Measurements from ENCODE around the gene ME3. TPM values are rescaled to one million over a fixed set of nuclear protein-coding genes. Genes with fewer than 3 reads are reported as not detected.

Gene ME3
- total and polyA plus RNA-seq, 2 experiments from 2014 or later, result 3.5 to 17.2 TPM

DNA sequence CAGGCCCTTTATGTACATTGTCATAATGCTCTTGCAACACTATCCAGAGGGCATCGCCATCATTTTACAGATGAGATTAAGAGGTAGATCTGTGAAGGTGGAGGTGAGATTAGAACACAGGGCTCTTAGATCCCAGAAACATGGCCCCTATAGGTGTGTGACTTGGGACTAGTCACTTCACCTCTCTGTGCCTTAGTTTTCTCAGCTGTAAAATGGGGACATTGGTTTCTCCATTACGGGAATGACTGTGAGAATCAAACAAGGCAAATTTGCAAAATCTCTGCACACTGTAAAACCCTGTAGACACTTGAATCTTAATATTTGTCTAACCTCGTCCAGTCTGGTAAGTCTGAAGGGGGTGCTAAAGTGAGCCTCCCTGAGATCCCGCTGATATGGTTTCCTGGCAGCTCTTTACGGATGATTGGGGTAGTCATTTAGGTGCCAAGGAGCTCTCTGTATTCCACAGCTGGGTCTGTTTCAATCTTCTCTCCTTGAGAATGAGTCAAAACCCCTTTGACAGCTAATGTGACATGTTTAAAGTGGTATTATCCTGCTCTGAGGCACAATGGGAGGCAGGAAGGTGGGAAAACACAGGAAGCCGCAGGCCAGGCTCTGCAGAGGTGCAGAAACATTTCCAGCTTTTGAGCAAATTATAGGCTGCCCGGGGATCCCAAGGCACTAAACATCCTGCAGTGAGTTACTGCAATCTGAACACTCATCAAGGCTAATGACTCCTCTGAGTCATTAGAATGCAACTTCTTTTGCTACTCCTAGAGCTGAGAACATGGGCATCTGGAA is 156.9 kb downstream of the ME3 start:
- DNase-seq (ENCODE audit: low read depth in 1 of 2, low spot score in 1 of 2), result peak in 1 of 2 donors; percentile 67
- H3K4me3 ChIP-seq, result no peak overlapping the region

DNA sequence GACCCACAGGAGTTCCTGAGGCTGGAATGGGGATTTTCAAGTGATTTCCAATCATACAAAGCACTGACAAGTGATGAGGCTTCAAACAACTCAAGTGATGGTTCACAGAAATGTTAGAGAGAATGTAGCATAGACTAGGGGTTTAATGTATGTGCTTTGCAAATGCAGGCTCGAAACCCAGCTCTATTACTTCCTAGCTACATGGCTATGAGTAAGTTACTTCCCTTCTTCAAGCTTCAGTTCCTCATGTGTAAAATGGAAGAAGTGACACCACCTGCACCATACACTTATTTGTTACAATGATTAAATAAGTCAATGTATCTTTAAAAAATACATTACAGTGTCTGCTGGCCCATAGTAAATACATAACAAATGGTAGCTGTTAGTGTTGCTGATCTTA is 158.0 kb downstream of the ME3 start:
- Histone ChIP-seq H3K9me3 (ENCODE audit: low read depth) (no peaks in the 10 kb centered on the region), H3K27me3 (no peaks in the 10 kb centered on the region), H3K27ac (peak overlapping the region; percentile 74), H3K4me1 (ENCODE audit: low read depth) (peaks cover 51% of the 10 kb centered on the region), H3K36me3 (no peaks in the 10 kb centered on the region), H3K4me3 (no peak overlapping the region)
- DNase-seq (ENCODE audit: low read depth in 1 of 2, low spot score in 1 of 2), result no peak
- TF ChIP-seq, protein P1, sequence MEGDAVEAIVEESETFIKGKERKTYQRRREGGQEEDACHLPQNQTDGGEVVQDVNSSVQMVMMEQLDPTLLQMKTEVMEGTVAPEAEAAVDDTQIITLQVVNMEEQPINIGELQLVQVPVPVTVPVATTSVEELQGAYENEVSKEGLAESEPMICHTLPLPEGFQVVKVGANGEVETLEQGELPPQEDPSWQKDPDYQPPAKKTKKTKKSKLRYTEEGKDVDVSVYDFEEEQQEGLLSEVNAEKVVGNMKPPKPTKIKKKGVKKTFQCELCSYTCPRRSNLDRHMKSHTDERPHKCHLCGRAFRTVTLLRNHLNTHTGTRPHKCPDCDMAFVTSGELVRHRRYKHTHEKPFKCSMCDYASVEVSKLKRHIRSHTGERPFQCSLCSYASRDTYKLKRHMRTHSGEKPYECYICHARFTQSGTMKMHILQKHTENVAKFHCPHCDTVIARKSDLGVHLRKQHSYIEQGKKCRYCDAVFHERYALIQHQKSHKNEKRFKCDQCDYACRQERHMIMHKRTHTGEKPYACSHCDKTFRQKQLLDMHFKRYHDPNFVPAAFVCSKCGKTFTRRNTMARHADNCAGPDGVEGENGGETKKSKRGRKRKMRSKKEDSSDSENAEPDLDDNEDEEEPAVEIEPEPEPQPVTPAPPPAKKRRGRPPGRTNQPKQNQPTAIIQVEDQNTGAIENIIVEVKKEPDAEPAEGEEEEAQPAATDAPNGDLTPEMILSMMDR (IDR thresholded peaks at IDR 0.05; ENCODE audit: low read depth, low read length), result no peak

More for the DNA sequence above, 156.9 kb downstream of the ME3 start:
- Histone ChIP-seq H3K27me3 (no peaks in the 10 kb centered on the region), H3K36me3 (no peaks in the 10 kb centered on the region), H3K4me1 (ENCODE audit: low read depth) (peaks cover 62% of the 10 kb centered on the region), H3K27ac (peak overlapping the region; percentile 27), H3K9me3 (ENCODE audit: low read depth) (no peaks in the 10 kb centered on the region)
- TF ChIP-seq, protein P1 (IDR thresholded peaks at IDR 0.05; ENCODE audit: low read depth, low read length), result no peak

DNA sequence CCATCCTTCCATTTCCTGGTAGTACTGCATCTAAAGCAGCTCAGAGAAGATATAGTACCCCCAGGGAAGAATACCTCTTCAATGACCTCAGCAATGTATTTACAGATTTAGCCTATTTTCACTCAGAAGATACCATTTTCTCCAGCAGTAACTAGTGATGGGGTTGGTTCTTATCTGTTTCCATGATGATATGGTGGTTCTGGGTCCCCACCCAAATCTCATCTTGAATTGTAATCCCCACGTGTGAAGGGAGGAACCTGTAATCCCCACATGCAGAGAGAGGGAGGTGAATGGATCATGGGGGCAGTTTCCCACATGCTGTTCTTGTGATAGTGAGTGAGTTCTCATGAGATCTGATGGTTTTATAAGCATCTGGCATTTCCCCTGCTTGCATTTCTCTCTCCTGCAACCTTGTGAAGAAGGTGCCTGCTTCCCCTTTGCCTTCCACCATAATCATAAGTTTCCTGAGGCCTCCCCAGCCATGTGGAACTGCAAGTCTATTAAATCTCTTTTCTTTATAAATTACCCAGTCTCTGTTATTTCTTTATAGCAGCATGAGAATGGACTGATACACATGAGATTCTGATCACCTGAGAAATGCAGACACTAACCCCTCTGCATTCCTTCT is 158.6 kb downstream of the ME3 start:
- no peaks in the 10 kb centered on the region for H3K9me3 ChIP-seq (ENCODE audit: low read depth)
- H3K4me1 ChIP-seq (ENCODE audit: low read depth), result peaks cover 45% of the 10 kb centered on the region
- no peak overlapping the region for H3K4me3 ChIP-seq
- H3K36me3 ChIP-seq, result no peaks in the 10 kb centered on the region
- peak overlapping the region; percentile 74 for H3K27ac ChIP-seq
- no peak for DNase-seq (ENCODE audit: low read depth in 1 of 2, low spot score in 1 of 2)
- TF ChIP-seq, protein P1 (IDR thresholded peaks at IDR 0.05; ENCODE audit: low read depth, low read length), result no peak
- H3K27me3 ChIP-seq, result no peaks in the 10 kb centered on the region

DNA sequence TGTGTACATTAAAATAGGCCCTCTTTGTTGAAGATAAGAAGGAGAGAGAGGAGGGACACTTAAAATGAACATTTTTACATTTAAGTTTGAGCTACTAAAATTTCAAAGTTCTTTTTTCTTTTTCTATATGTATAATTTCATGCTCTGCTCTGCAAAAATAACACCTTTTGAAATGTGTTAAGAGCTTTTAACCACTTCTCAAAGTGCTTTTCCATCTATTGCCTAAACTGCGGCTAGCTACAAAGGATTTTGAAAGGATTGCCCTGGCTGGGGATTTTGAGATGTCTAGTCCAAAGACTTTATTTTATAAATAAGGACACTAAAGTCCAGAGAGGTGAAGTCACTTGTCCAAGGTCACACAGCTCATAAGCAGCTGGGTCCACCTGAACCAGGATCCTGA is 159.3 kb downstream of the ME3 start:
- Histone ChIP-seq H3K36me3 (no peaks in the 10 kb centered on the region), H3K4me3 (no peak overlapping the region), H3K4me1 (ENCODE audit: low read depth) (peaks cover 38% of the 10 kb centered on the region), H3K27ac (no peak overlapping the region), H3K9me3 (ENCODE audit: low read depth) (no peaks in the 10 kb centered on the region), H3K27me3 (no peaks in the 10 kb centered on the region)
- no peak for DNase-seq (ENCODE audit: low read depth in 1 of 2, low spot score in 1 of 2)
- TF ChIP-seq, protein P1 (IDR thresholded peaks at IDR 0.05; ENCODE audit: low read depth, low read length), result no peak

DNA sequence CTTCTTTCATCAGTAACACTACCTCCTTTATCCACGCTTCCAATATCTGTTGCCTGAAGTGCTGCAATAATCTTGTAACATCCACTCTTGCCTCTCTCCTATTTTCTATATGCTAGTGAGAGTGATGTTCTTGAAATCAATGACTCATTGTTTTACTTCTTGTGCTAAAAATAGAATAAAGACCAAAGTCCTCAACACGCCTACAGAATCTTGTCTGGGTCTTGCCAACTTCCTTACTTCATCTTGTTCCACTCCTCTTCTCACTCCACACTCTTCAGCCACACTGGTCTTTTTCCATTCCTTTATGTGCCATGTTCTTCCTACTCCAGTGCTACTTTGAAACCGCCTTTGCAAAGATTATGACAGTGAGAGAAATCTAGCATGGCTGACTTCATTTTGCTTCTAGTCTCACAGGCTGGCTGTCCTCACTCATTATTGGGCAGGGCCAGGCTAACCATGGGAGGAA is 161.3 kb downstream of the ME3 start:
- DNase-seq (ENCODE audit: low read depth in 1 of 2, low spot score in 1 of 2), result peak in 1 of 2 donors; percentile 78
- Histone ChIP-seq H3K27ac (peak overlapping the region; percentile 60), H3K27me3 (no peaks in the 10 kb centered on the region), H3K36me3 (no peaks in the 10 kb centered on the region), H3K4me3 (no peak overlapping the region), H3K9me3 (ENCODE audit: low read depth) (no peaks in the 10 kb centered on the region), H3K4me1 (ENCODE audit: low read depth) (peaks cover 33% of the 10 kb centered on the region)
- TF ChIP-seq, protein P1 (IDR thresholded peaks at IDR 0.05; ENCODE audit: low read depth, low read length), result no peak

Data from cardiac muscle cell (in vitro differentiated cells and primary cell).